Immature natural killer cell (primary cell): ENCODE measurements around the gene CEP89. TPM values are rescaled to one million over a fixed set of nuclear protein-coding genes. Genes with fewer than 3 reads are reported as not detected.
"Not testable (repeated sequence)": the region's sequence is repeated elsewhere in the genome, so short reads cannot be mapped to it uniquely, and the experiment has no call there.

Source experiments
- DNase-seq, 3 donors: peaks; one replicate each; pipeline ENCODE4 v3.0.0; 2022; ENCODE audit warnings: mixed read lengths in 1 of 3
- H3K27ac Mint-ChIP-seq, 6 donors: one replicate each; pipeline ENCODE4 v1.8.0; 2020; ENCODE audit warnings: mixed read lengths in 6 of 6, mild to moderate bottlenecking in 5 of 6, inconsistent platforms in 4 of 6, moderate library complexity in 3 of 6
- H3K27me3 Mint-ChIP-seq, 3 donors: one replicate each; pipeline ENCODE4 v1.8.0; 2020 to 2021; ENCODE audit warnings: low read depth in 3 of 3, mild to moderate bottlenecking in 3 of 3, mixed read lengths in 3 of 3, moderate library complexity in 3 of 3, inconsistent platforms in 1 of 3
- H3K36me3 Mint-ChIP-seq, 3 donors: one replicate each; pipeline ENCODE4 v1.8.0; 2020; ENCODE audit warnings: mixed read lengths in 3 of 3, inconsistent platforms in 2 of 3, mild to moderate bottlenecking in 2 of 3
- H3K4me1 Mint-ChIP-seq, 2 donors: one replicate each; pipeline ENCODE4 v1.8.0; 2020; ENCODE audit warnings: inconsistent platforms in 2 of 2, mild to moderate bottlenecking in 2 of 2, mixed read lengths in 2 of 2, moderate library complexity in 1 of 2
- H3K4me3 Mint-ChIP-seq, 5 donors: one replicate each; pipeline ENCODE4 v1.8.0; 2020; ENCODE audit warnings: mild to moderate bottlenecking in 5 of 5, mixed read lengths in 5 of 5, inconsistent platforms in 3 of 5, moderate library complexity in 3 of 5
- H3K9me3 Mint-ChIP-seq, 6 donors: one replicate each; pipeline ENCODE4 v1.8.0; 2020; ENCODE audit warnings: mild to moderate bottlenecking in 6 of 6, mixed read lengths in 6 of 6, inconsistent platforms in 4 of 6, moderate library complexity in 3 of 6
- polyA plus RNA-seq, 3 donors: library from polyadenylated mRNA; unstranded; fragments of 300-500 nt; fragmentation: Illumina TruSeq; gene quantifications; one replicate each; pipeline ENCODE4 v1.2.3, GENCODE V29; 2021

The CEP89 gene
- polyA plus RNA-seq, 3 donors from 2014 or later = 5.1 to 17.0 (median 11.4) TPM

DNA sequence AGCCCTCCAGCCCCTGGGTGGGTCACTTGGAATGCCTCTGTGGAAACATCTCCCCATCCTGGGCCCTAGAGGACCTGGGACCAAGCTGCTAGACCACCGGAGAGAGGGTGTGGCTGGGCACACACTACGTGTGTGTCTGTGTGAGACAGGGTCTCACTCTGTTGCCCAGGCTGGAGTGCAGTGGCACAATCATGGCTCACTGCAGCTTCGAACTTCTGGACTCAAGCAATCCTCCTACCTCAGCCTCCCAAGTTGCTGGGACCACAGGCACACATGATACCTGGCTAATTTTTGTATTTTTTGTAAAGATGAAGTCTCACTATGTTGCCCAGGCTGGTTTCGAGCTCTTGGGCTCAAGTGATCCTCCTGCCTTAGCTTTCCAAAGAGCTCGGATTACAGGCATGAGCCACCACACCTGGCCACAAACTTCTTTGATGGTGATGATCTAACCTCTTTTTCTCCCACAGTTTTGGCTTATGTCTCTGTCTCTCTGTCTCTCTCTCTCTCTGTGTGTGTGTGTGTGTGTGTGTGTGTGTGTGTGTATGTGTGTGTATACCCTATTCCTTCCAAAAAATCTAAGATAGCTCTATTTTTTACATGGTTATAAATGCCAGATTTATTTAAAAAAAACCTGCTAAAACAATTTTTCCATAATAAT, 70.1 kb downstream of the CEP89 start:
- H3K4me3 Mint-ChIP-seq = no peak overlapping the region
- H3K27me3 Mint-ChIP-seq = peaks cover 0 to 2% (median 0%) of the 10 kb centered on the region in 3 donors
- H3K9me3 Mint-ChIP-seq = peaks cover 0 to 8% (median 4%) of the 10 kb centered on the region in 6 donors
- H3K4me1 Mint-ChIP-seq = no peaks in the 10 kb centered on the region
- H3K36me3 Mint-ChIP-seq = peaks cover 18 to 44% (median 42%) of the 10 kb centered on the region in 3 donors
- no peak overlapping the region for H3K27ac Mint-ChIP-seq
- DNase-seq = no peak

DNA sequence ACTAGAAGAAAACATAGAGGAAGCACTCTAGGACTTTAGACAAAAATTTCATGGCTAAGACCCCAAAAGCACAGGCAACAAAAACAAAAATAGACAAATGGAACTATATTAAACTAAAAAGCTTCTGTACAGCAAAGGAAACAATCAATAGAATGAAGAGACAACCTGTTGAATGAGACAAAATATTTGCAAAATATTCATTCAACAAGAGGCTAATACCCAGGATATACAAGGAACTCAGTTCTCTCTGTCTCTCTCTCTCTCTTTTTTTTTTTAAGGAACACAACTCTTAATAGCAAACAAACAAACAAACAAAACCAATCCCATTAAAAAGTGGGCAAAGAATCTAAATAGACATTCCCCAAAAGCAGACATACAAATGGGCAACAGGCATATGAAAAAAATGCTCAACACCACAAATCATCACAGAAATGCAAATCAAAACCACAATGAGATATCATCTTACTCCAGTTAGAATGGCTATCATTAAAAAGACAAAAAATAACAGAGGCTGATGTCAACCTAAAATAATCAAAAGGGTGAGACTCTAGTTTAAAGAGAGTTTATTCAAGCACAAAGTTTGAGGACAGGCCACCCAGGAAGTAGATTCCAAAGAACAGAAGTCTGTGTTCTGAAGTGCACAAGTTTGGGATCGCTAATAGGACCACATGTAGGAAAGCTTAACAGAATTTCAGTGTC, 75.1 kb downstream of the CEP89 start:
- H3K4me1 Mint-ChIP-seq = no peaks in the 10 kb centered on the region
- no peak overlapping the region for H3K4me3 Mint-ChIP-seq
- H3K27me3 Mint-ChIP-seq = peaks cover under 1 to 2% (median 1%) of the 10 kb centered on the region in 3 donors
- peaks cover 37 to 56% (median 52%) of the 10 kb centered on the region in 3 donors for H3K36me3 Mint-ChIP-seq
- no peak for DNase-seq
- H3K9me3 Mint-ChIP-seq = peaks cover 5 to 18% (median 15%) of the 10 kb centered on the region in 6 donors
- peak overlapping the region in 1 of 6 donors; percentile 14 for H3K27ac Mint-ChIP-seq

DNA sequence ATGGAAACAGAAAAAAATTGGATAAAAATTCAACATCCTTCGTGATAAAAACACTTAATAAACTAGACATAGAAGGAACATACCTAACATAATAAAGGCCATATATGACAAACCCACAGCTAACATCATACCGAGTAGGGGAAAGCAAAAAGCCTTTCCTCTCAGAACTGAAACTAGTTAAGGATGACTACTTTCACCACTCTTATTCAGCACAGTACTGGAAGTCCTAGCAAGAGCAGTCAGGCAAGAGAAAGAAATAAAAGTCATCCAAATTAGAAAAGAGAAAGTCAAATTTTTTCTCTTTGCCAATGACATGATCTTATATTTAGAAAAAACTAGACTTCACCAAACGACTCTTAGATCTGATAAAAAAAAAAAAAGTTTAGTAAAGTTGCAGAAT, 76.4 kb downstream of the CEP89 start:
- DNase-seq = no peak
- H3K4me1 Mint-ChIP-seq = no peaks in the 10 kb centered on the region
- peaks cover 1 to 5% (median 2%) of the 10 kb centered on the region in 3 donors for H3K27me3 Mint-ChIP-seq
- H3K36me3 Mint-ChIP-seq = peaks cover 38 to 58% (median 54%) of the 10 kb centered on the region in 3 donors
- H3K9me3 Mint-ChIP-seq = peaks cover 5 to 24% (median 21%) of the 10 kb centered on the region in 6 donors
- no peak overlapping the region for H3K4me3 Mint-ChIP-seq
- H3K27ac Mint-ChIP-seq = no peak overlapping the region

DNA sequence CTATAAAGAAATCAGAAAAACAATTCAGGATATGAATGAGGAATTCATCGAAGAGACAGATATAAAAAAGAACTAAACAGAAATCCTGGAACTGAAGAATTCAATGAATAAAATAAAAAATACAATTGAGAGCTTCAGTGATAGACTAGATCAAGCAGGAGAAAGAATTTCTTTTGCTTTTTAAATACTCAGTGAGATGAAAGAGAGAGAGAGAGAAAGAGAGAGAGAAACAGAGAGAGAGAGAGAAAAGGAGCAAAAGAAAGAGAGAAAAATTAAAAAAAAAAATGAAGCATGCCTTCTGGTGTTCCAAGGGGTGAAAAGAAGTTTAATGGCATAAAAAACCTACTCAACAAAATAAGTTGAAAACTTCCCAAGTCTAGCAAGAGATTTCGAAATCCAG, 80.1 kb downstream of the CEP89 start:
- no peaks in the 10 kb centered on the region for H3K4me1 Mint-ChIP-seq
- no peak for DNase-seq
- H3K4me3 Mint-ChIP-seq = no peak overlapping the region
- H3K27me3 Mint-ChIP-seq = peaks cover 1 to 6% (median 2%) of the 10 kb centered on the region in 3 donors
- H3K9me3 Mint-ChIP-seq = peaks cover 5 to 27% (median 22%) of the 10 kb centered on the region in 6 donors
- peaks cover 35 to 56% (median 52%) of the 10 kb centered on the region in 3 donors for H3K36me3 Mint-ChIP-seq
- no peak overlapping the region for H3K27ac Mint-ChIP-seq

DNA sequence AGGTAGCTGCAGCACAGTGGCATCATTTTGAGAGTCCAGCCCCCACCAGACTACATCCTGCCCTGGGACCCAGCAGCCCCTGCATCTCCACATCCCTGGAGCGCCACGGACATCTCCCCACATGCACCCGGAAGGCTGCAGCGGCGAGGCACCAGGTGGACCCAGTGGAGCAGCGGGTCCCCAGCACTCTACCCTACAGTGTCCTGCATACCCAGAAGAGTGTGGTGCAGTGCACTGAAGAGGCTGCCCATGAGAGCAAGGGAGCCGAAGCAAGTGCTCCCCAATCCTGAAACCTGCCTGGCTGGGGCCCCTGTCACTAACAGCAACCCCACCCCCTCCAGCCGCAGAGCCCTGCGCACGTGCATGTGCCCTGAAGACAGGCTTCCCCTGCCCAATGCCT, 80.9 kb downstream of the CEP89 start:
- H3K9me3 Mint-ChIP-seq = peaks cover 5 to 27% (median 22%) of the 10 kb centered on the region in 6 donors
- H3K36me3 Mint-ChIP-seq = peaks cover 35 to 55% (median 53%) of the 10 kb centered on the region in 3 donors

DNA sequence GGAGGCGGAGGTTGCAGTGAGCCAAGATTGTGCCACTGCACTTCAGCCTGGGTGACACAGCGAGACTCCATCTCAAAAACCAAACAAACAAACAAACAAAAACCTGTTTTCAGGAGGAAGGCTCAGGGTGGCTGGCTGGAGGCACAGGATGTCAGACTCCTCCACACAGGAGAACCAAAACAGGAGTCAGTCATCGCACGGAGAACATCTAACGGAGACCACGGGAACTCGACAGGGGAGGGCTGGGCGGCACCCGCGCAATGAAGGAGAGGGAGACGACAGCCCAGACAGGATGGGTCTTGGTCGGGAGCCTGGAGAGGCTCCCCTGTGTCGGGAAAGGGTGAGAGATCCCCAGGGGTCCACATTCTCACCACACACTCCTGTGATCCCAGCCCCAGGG, 81.4 kb downstream of the CEP89 start:
- no peak for DNase-seq
- Mint-ChIP-seq H3K4me1 (no peaks in the 10 kb centered on the region), H3K9me3 (peaks cover 5 to 27% (median 22%) of the 10 kb centered on the region in 6 donors), H3K36me3 (peaks cover 35 to 60% (median 55%) of the 10 kb centered on the region in 3 donors), H3K27me3 (peaks cover 0 to 6% (median 1%) of the 10 kb centered on the region in 3 donors), H3K4me3 (no peak overlapping the region), H3K27ac (no peak overlapping the region)

More for the DNA sequence above, 80.9 kb downstream of the CEP89 start:
- Mint-ChIP-seq H3K27ac (no peak overlapping the region), H3K4me1 (no peaks in the 10 kb centered on the region), H3K4me3 (no peak overlapping the region), H3K27me3 (peaks cover 0 to 6% (median 1%) of the 10 kb centered on the region in 3 donors)
- no peak for DNase-seq

DNA sequence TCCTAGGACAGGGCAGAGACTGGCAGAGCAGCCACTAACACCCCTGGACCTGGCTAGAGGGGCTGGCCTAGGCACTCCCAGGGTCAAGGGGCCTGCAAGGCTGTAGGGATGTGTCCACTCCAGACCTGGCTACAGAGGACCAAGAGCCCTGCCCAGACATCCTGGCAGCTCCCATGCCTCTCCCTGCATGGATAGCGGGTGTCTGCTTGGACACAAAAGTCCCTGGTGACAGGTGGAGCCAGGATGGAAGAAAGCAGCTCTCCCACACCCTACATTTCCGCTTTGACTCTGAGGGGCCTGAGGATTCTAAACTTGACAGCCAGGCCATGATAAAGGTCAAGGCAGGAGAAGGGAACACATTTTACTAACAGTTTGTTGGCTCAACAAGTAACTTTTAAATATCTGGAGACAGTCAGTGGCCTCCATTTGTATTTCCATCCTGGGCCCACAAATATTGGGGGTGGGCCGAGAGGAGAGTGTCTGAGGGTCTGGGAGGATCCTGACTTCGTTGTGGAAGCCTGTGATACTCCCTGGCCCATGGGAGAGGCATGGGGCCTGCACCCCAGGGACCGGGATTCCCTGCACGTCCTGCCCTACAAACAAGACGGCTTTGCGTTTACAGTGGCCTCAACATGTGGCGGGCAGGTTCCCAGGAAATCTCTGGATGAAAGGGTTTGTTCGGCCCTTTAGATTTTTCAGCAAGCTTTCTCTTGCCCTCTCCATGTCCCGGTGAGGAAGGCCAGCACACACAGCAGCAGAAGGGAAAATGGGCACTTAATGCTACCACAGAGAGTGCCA, 82.4 kb downstream of the CEP89 start:
- H3K4me3 Mint-ChIP-seq = no peak overlapping the region
- no peaks in the 10 kb centered on the region for H3K4me1 Mint-ChIP-seq
- peaks cover 0 to 6% (median 1%) of the 10 kb centered on the region in 3 donors for H3K27me3 Mint-ChIP-seq
- H3K36me3 Mint-ChIP-seq = peaks cover 29 to 53% (median 48%) of the 10 kb centered on the region in 3 donors
- peaks cover 5 to 26% (median 22%) of the 10 kb centered on the region in 6 donors for H3K9me3 Mint-ChIP-seq
- no peak for DNase-seq
- H3K27ac Mint-ChIP-seq = no peak overlapping the region

DNA sequence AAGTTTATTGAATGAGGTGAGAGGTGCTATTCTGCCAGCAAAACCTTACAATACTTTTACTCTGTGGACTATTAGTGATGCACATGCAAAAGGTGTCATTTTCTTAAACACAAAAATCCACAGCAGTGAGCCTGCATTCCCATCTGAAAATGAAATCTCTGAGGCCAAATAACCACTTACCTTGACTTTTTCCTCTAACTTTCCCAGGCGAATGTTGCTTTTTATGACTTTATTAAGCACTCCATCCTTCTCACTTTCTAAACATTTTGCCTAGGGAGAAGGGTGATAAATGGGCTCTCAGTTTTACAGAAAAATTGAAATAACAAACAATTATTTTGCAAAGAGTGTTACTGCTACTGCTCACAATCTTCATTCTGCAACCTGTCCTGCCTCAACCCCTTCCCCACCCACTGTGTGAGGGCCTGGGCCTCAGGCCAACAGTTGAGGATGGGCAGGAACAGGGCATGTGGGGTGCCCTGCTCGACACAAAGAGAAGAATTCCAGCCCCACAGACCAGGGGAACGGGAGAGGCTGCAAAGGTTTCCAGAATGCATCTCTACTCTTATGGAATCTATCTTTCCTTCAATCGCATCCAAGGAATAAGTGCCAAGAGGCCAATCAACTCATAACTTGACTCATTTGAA, 84.1 kb downstream of the CEP89 start:
- H3K4me3 Mint-ChIP-seq = no peak overlapping the region
- H3K27ac Mint-ChIP-seq = no peak overlapping the region
- DNase-seq = no peak
- peaks cover 0 to 6% (median 1%) of the 10 kb centered on the region in 3 donors for H3K27me3 Mint-ChIP-seq
- peaks cover 13 to 36% (median 31%) of the 10 kb centered on the region in 3 donors for H3K36me3 Mint-ChIP-seq
- no peaks in the 10 kb centered on the region for H3K4me1 Mint-ChIP-seq
- peaks cover 2 to 18% (median 15%) of the 10 kb centered on the region in 6 donors for H3K9me3 Mint-ChIP-seq

DNA sequence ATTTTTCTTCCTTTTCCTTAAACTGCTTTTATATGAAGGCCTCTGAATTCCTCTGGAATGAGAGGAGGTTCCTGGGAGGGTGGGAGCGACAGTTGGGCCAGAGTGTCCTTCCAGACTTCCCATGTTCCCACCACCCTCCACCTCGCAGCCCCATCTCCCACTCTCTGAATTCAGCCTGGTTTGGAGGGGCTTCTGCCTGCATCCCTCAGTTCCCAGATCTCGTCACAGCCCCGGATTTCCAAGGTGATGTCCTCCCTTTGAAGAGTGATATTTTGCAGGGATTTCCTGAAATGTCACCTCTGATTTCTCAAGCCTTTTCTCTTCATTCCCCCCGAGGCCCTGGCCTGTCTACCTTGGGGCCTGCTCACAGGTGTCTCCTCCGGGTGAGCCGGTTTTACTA, 85.5 kb downstream of the CEP89 start:
- H3K4me3 Mint-ChIP-seq = no peak overlapping the region
- peaks cover 0 to 6% (median 4%) of the 10 kb centered on the region in 6 donors for H3K9me3 Mint-ChIP-seq
- H3K27me3 Mint-ChIP-seq = peaks cover 0 to 1% (median 0%) of the 10 kb centered on the region in 3 donors
- H3K4me1 Mint-ChIP-seq = no peaks in the 10 kb centered on the region
- peaks cover 6 to 25% (median 19%) of the 10 kb centered on the region in 3 donors for H3K36me3 Mint-ChIP-seq
- no peak for DNase-seq
- H3K27ac Mint-ChIP-seq = no peak overlapping the region

DNA sequence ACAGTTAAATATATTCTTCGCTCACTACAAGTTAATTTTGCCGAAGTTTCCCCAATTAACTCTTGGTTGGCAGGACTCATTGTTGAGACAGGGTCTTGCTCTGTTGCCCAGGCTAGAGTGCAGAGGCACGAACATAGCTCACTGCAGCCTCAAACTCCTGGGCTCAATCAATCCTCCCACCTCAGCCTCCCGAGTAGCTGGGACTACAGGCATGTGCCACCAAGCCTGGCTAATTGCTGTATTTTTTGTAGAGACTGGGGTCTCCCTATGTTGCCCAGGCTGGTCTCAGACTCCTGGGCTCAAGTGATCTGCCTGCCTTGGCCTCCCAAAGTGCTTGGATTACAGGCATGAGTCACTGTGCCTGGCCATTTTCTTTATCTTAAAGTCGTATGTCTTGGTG, 86.5 kb downstream of the CEP89 start:
- not testable (repeated sequence) for H3K27ac Mint-ChIP-seq, H3K27me3 Mint-ChIP-seq, H3K4me3 Mint-ChIP-seq, DNase-seq, H3K4me1 Mint-ChIP-seq, H3K9me3 Mint-ChIP-seq
- peaks cover 4 to 23% (median 15%) of the 10 kb centered on the region in 3 donors for H3K36me3 Mint-ChIP-seq

DNA sequence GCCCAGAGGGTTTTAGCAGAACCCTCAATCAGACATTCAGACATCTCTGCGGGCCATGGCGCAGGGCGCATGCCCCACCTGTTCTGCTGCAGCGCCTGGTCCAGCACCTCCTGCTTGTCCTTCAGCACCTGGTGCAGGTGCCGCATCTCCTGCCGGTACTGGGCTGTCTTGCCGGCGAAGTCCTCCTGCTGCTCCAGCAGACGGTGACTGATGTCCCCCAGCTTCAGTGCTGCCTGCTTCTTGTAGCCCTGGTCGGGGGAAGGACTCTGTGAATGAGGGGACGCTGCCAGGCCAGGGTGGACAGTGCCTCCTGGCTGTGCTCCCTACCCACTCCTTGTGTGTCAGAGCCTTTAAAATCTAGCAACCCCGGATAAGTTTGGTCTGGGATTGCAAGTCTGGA, 90.0 kb downstream of the CEP89 start:
- Mint-ChIP-seq H3K4me3 (no peak overlapping the region), H3K27me3 (no peaks in the 10 kb centered on the region), H3K36me3 (peaks cover 0 to 25% (median 16%) of the 10 kb centered on the region in 3 donors), H3K27ac (no peak overlapping the region), H3K9me3 (no peaks in the 10 kb centered on the region), H3K4me1 (no peaks in the 10 kb centered on the region)
- DNase-seq = no peak

DNA sequence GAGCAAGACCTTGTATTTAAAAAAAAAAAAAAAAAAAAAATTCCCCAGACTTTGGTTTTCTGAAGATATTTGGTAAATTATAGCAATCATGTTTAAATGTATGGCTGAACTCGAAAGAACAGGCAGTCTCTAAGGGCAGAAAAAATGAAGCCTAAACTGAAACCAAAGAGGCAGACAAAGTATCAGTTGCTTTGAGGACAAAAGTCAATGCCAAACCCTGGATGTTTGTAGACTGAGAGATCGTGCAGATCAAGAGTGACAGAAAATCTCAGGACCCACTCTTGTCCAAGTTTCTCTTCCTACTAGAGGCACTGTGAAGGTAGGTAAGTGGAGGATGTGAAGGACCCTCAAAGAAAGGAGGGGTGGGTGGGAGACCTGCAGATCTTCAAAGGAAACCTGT, 91.1 kb downstream of the CEP89 start:
- Mint-ChIP-seq H3K27me3 (no peaks in the 10 kb centered on the region), H3K27ac (no peak overlapping the region), H3K4me3 (no peak overlapping the region), H3K9me3 (no peaks in the 10 kb centered on the region), H3K36me3 (peaks cover 0 to 18% (median 10%) of the 10 kb centered on the region in 3 donors), H3K4me1 (no peaks in the 10 kb centered on the region)
- DNase-seq = no peak

DNA sequence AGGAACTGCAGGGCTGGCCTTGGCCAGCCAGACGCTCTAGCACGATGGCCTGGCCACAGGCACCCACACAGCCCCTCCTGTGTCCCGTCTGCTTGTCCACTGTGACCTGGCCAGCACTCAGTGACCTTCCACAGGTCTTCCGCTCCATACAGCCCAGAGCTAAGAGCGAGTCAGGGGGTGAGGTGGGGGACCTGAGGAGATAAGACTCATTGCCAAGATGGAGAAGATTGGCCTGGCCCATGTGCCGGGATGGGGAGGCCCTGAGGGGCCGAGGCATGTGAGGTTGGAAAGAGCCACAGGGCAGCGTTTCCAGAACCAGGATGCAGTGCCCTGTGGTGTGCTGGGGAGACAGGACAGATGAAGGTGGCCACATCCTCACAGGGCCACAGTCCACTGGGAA, 92.0 kb downstream of the CEP89 start:
- Mint-ChIP-seq H3K4me3 (no peak overlapping the region), H3K4me1 (no peaks in the 10 kb centered on the region), H3K9me3 (no peaks in the 10 kb centered on the region), H3K27me3 (no peaks in the 10 kb centered on the region), H3K27ac (no peak overlapping the region), H3K36me3 (peaks cover 0 to 17% (median 8%) of the 10 kb centered on the region in 3 donors)
- no peak for DNase-seq
